ENCODE data around the gene TNFSF9. TPM values are rescaled to one million over a fixed set of nuclear protein-coding genes. Genes with fewer than 3 reads are reported as not detected.

Gene TNFSF9
- total and polyA plus RNA-seq, 2 of the 8 experiments (the other 6 are each of a cell fraction or from before 2014, with no cell fraction given) = 1.7 to 4.4 TPM

DNA sequence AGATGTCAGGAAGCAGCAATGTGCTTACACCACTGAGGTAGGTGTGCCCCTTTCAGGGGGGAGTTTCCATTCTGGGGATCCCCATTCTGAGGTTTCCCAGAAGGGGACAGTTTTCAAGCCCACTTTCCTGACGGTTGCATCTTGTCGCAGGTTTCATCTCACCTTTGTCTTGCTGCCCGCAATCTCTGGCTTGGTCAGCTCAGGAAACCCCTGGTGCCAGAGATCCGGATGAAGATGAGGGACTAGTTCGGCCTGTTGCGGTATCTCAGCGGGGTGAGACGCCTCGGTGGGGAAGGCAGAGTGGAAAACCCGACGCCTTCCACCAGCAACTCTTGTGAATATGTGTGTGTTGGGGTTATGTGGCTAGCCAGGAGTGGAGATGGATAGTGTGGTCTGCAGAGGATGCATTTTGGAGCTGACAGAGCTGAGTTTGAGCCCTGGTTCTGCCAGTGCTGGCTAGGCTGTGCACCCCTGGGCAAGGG, 13.1 kb downstream of the TNFSF9 start:
- H3K9me3 ChIP-seq (ENCODE audit: insufficient read depth in 2 of 2, low read depth in 1 of 2, low read length in 1 of 2) = peaks cover 4% of the 10 kb centered on the region in 2 experiments; a peak in 2 of 4 replicates
- H3K4me2 ChIP-seq (ENCODE audit: insufficient read depth in 1 of 2, low read depth in 2 of 2, low read length in 2 of 2) = no peak overlapping the region
- no peak overlapping the region for H2BK12ac ChIP-seq (ENCODE audit: low read depth, low read length)
- no peaks in the 10 kb centered on the region for H3K79me2 ChIP-seq (ENCODE audit: control insufficient read depth in 1 of 2, insufficient read depth in 2 of 2, low read length in 2 of 2)
- no peaks in the 10 kb centered on the region for H3K4me1 ChIP-seq (replicated peaks in 1 of 4; ENCODE audit: control insufficient read depth in 3 of 4, insufficient read depth in 4 of 4, low read length in 3 of 4)
- no peak overlapping the region for H3K9ac ChIP-seq (replicated peaks in 1 of 4; ENCODE audit: extremely low read depth in 1 of 4, low read depth in 3 of 4, low read length in 3 of 4)
- POLR2A ChIA-PET (ENCODE audit: partially characterized antibody) = no interaction called here
- H3K27me3 ChIP-seq (replicated peaks in 1 of 4; ENCODE audit: control insufficient read depth in 3 of 4, extremely low read depth in 1 of 4, insufficient read depth in 3 of 4, low read length in 3 of 4) = no peaks in the 10 kb centered on the region
- no peak overlapping the region for H4K5ac ChIP-seq (ENCODE audit: insufficient read length, low read depth, low read length)
- 86% methylated on average over 11 of the region's 11 CpGs; no CpG with 5 or more reads in 1 of the 2 experiments for WGBS, 2 experiments (ENCODE audit: extremely low coverage in 1 of 2, insufficient coverage in 1 of 2, insufficient read length in 1 of 2, insufficient replicate concordance in 2 of 2, low coverage in 1 of 2, low lambda C conversion rate in 2 of 2, missing lambda C conversion rate in 1 of 2)
- H3K18ac ChIP-seq (ENCODE audit: extremely low read depth, low read length) = no peak overlapping the region
- no peak overlapping the region for H3K27ac ChIP-seq (ENCODE audit: low read depth, low read length)
- no peak overlapping the region for H3K23ac ChIP-seq (ENCODE audit: insufficient read length)
- H3K56ac ChIP-seq (replicated peaks; ENCODE audit: insufficient read length, low read depth, low read length) = no peak overlapping the region
- no peak overlapping the region for H2BK5ac ChIP-seq (ENCODE audit: low read depth, low read length)
- CTCF ChIA-PET (ENCODE audit: partially characterized antibody) = interaction anchor here (1.6 kb wide), 1 partner anchor 9 kb away, joined by 5 read pairs; no protein-coding TSS in a partner anchor
- no peak overlapping the region for H2AK5ac ChIP-seq (ENCODE audit: low read depth, low read length)
- no peaks in the 10 kb centered on the region for H4K20me1 ChIP-seq (replicated peaks in 1 of 2; ENCODE audit: control insufficient read depth in 1 of 2, insufficient read depth in 2 of 2, low read length in 2 of 2)
- no peaks in the 10 kb centered on the region for H3K36me3 ChIP-seq (ENCODE audit: control insufficient read depth in 2 of 4, insufficient read depth in 4 of 4, low read length in 3 of 4)
- no peak overlapping the region for H3K4me3 ChIP-seq (ENCODE audit: extremely low read depth in 1 of 4, insufficient read depth in 2 of 4, low read depth in 3 of 4, low read length in 4 of 4)
- FAIRE-seq (no peak), DNase-seq (ENCODE audit: low read depth in 1 of 2, low spot score in 2 of 2) (no peak)
- no peak overlapping the region for H2BK120ac ChIP-seq (replicated peaks; ENCODE audit: low read depth, low read length)
- H2BK20ac ChIP-seq (ENCODE audit: low read length) = no peak overlapping the region
- H4K91ac ChIP-seq (replicated peaks; ENCODE audit: insufficient read length, low read length) = no peak overlapping the region
- no peak overlapping the region for H4K8ac ChIP-seq (ENCODE audit: extremely low read depth, insufficient read depth, low read length)
- no peaks in the 10 kb centered on the region for H3K79me1 ChIP-seq (ENCODE audit: low read depth, low read length)
- no peak overlapping the region; the same call in 1 of the 2 replicates for H2AFZ ChIP-seq (ENCODE audit: low read length)
- H3K23me2 ChIP-seq (ENCODE audit: low read depth, low read length) = no peaks in the 10 kb centered on the region
- H3K4ac ChIP-seq (replicated peaks; ENCODE audit: insufficient read length, low read depth, low read length) = no peak overlapping the region
- H2BK15ac ChIP-seq (ENCODE audit: low read length) = no peak overlapping the region
- H3K14ac ChIP-seq (ENCODE audit: insufficient read length) = no peak overlapping the region
- TF ChIP-seq YY1 (IDR thresholded peaks at IDR 0.05; ENCODE audit: low read depth, low read length) (no peak), EP300 (IDR thresholded peaks at IDR 0.05; ENCODE audit: borderline replicate concordance in 1 of 2, low read depth in 2 of 2, low read length in 2 of 2) (no peak), PHF8 (conservative IDR thresholded peaks at IDR 0.05; ENCODE audit: low read depth, low read length) (no peak), SAP30 (IDR thresholded peaks at IDR 0.05; ENCODE audit: insufficient read depth, insufficient replicate concordance, low read length) (no peak), ZNF274 (IDR thresholded peaks at IDR 0.05; ENCODE audit: borderline replicate concordance, extremely low read depth, low read length) (no peak), HDAC2 (IDR thresholded peaks at IDR 0.05; ENCODE audit: borderline replicate concordance in 1 of 2, low read depth in 2 of 2, low read length in 2 of 2) (no peak), JUND (IDR thresholded peaks at IDR 0.05; ENCODE audit: low read length) (no peak), RBBP5 (IDR thresholded peaks at IDR 0.05; ENCODE audit: borderline replicate concordance, low read depth, low read length) (no peak)

Measured in H1 (cell line).